Loucy (cell line): ENCODE data around the gene STX8.

Experiments
- EZH2phosphoT487 ChIP-seq: fragments of 200-600 bp; IDR thresholded peaks from 2 replicates; pipeline ENCODE4 v1.6.1; 2018; ENCODE audit warnings: antibody characterized with exemption, mild to moderate bottlenecking, moderate library complexity, borderline replicate concordance
- TF ChIP-seq, protein P1 (sequence below): fragments of 200-600 bp; sonication (generic); conservative IDR thresholded peaks from 2 replicates; pipeline ENCODE4 v1.5.1; 2014; ENCODE audit warnings: mild to moderate bottlenecking, antibody characterized with exemption, low read length

DNA sequence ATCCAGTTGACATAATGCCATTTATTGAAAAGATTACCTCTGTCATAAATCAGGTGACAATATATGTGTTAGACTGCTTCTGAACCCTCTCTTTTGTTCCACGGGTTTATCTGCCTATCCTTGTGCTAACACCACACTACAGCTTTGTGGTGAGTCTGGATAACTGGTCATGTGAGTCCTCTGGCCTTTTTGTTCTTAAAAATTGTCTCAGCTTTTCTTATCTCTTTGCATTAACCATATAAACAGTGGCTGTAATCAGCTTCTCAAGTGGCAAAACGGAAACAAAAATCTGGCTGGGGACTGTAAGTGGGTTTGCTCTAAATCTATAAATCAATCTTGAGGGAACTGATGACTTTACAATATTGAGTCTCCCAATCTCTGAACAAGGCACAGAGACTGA is 44.6 kb downstream of the STX8 start:
- TF ChIP-seq, protein P1, sequence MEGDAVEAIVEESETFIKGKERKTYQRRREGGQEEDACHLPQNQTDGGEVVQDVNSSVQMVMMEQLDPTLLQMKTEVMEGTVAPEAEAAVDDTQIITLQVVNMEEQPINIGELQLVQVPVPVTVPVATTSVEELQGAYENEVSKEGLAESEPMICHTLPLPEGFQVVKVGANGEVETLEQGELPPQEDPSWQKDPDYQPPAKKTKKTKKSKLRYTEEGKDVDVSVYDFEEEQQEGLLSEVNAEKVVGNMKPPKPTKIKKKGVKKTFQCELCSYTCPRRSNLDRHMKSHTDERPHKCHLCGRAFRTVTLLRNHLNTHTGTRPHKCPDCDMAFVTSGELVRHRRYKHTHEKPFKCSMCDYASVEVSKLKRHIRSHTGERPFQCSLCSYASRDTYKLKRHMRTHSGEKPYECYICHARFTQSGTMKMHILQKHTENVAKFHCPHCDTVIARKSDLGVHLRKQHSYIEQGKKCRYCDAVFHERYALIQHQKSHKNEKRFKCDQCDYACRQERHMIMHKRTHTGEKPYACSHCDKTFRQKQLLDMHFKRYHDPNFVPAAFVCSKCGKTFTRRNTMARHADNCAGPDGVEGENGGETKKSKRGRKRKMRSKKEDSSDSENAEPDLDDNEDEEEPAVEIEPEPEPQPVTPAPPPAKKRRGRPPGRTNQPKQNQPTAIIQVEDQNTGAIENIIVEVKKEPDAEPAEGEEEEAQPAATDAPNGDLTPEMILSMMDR, result no peak
- no peak for TF ChIP-seq EZH2phosphoT487
